Fibroblast of lung (primary cell): ENCODE measurements around the gene ELL.

Experiments used
- EZH2 ChIP-seq: IDR thresholded peaks from 2 replicates; pipeline ENCODE4 v1.5.1; 2012; ENCODE audit warnings: low read length, control low read depth, mild to moderate bottlenecking; ENCODE audit errors: missing control alignments
- TF ChIP-seq, protein P1 (sequence below), 2 donors: IDR thresholded peaks in 1 of 2; conservative IDR thresholded peaks in 1 of 2; 1 replicate in 1 of 2; 2 replicates in 1 of 2; pipeline ENCODE4 v1.5.1; 2011 to 2012; ENCODE audit warnings: low read length in 2 of 2, control low read depth in 1 of 2, inconsistent platforms in 1 of 2, low read depth in 1 of 2, mild to moderate bottlenecking in 1 of 2

DNA sequence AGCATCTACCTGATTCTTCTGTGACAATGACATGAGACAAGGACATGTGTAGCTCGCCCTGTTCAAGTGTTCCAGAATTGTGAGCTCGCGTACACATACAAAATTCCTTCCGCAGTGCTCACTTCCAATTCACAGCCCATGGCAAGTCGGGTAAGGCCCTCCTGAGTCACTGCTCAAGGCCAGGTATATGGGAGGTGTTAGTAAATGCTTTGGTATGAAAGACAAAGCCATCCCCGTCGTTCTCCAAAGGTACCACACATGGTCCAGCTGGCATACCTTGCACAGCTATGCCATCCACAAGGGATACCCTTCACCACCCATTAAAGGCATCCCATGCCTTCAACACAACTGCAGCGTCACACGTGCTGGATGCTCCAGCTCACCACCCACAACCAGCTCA lies 4.4 kb upstream of the ELL start:
- TF ChIP-seq, protein P1, sequence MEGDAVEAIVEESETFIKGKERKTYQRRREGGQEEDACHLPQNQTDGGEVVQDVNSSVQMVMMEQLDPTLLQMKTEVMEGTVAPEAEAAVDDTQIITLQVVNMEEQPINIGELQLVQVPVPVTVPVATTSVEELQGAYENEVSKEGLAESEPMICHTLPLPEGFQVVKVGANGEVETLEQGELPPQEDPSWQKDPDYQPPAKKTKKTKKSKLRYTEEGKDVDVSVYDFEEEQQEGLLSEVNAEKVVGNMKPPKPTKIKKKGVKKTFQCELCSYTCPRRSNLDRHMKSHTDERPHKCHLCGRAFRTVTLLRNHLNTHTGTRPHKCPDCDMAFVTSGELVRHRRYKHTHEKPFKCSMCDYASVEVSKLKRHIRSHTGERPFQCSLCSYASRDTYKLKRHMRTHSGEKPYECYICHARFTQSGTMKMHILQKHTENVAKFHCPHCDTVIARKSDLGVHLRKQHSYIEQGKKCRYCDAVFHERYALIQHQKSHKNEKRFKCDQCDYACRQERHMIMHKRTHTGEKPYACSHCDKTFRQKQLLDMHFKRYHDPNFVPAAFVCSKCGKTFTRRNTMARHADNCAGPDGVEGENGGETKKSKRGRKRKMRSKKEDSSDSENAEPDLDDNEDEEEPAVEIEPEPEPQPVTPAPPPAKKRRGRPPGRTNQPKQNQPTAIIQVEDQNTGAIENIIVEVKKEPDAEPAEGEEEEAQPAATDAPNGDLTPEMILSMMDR (conservative IDR thresholded peaks at IDR 0.05 in 1 of 2, IDR thresholded peaks at IDR 0.05 in 1 of 2; ENCODE audit: low read depth in 1 of 2, low read length in 2 of 2), result no peak
- no peak for TF ChIP-seq EZH2
